K562 (cell line): ENCODE measurements around the gene SLAMF6. TPM values are rescaled to one million over a fixed set of nuclear protein-coding genes. Genes with fewer than 3 reads are reported as not detected.
A peak's percentile ranks its signal among the peaks of the same experiment; 100 is the strongest.

Source experiments
- ARID3B ChIP-seq: fragments of 250-450 bp; sonication (Bioruptor Pico); IDR thresholded peaks from 2 replicates; pipeline ENCODE4 v1.4.0; 2020; ENCODE audit warnings: borderline replicate concordance
- CBFA2T3 ChIP-seq: fragments of 450-650 bp; IDR thresholded peaks from 2 replicates; pipeline ENCODE4 v1.6.1; 2017
- FOS ChIP-seq: IDR thresholded peaks from 3 replicates; pipeline ENCODE4 v1.6.1; 2011; ENCODE audit not compliant: insufficient read length; ENCODE audit errors: extremely low read depth
- FOSL1 ChIP-seq: fragments of 200-800 bp; sonication (Bioruptor generic); conservative IDR thresholded peaks from 2 replicates; pipeline ENCODE4 v1.6.1; 2016; ENCODE audit warnings: missing genetic modification characterization, missing compliant biosample characterization
- GABPB1 ChIP-seq: sonication (generic); formaldehyde crosslinking; IDR thresholded peaks from 2 replicates; pipeline ENCODE4 v1.8.0; 2022; ENCODE audit warnings: mild to moderate bottlenecking, missing genetic modification reagents
- GATA2 ChIP-seq: sonication (generic); formaldehyde crosslinking; IDR thresholded peaks from 2 replicates; pipeline ENCODE4 v1.4.0; 2020; ENCODE audit warnings: mild to moderate bottlenecking, missing genetic modification reagents
- HIVEP1 ChIP-seq: fragments of 250-450 bp; sonication (Bioruptor Pico); IDR thresholded peaks from 2 replicates; pipeline ENCODE4 v1.4.0; 2020; ENCODE audit warnings: mild to moderate bottlenecking
- HLTF ChIP-seq: fragments of 450-650 bp; IDR thresholded peaks from 2 replicates; pipeline ENCODE4 v1.6.1; 2016
- NRF1 ChIP-seq, 2 experiments: fragments of 450-650 bp; IDR thresholded peaks in 1 of 2; conservative IDR thresholded peaks in 1 of 2; 2 replicates each; pipeline ENCODE4 v1.6.1; 2014; ENCODE audit warnings: mild to moderate bottlenecking in 2 of 2
- PHF21A ChIP-seq: fragments of 450-650 bp; IDR thresholded peaks from 2 replicates; pipeline ENCODE4 v1.6.1; 2017; ENCODE audit warnings: low read depth, borderline replicate concordance
- RAD51 ChIP-seq: fragments of 450-650 bp; IDR thresholded peaks from 2 replicates; pipeline ENCODE4 v1.7.1; 2016; ENCODE audit warnings: low read depth, mild to moderate bottlenecking, borderline replicate concordance
- SP2 ChIP-seq: IDR thresholded peaks from 2 replicates; pipeline ENCODE4 v1.6.1; 2011; ENCODE audit warnings: mild to moderate bottlenecking, low read depth, low read length, moderate library complexity; ENCODE audit not compliant: poor library complexity, severe bottlenecking; ENCODE audit errors: extremely low read depth
- TEAD2 ChIP-seq: fragments of 450-650 bp; IDR thresholded peaks from 2 replicates; pipeline ENCODE4 v1.6.1; 2016; ENCODE audit warnings: missing genetic modification characterization, control low read depth, missing compliant biosample characterization
- TSC22D4 ChIP-seq: fragments of 450-650 bp; IDR thresholded peaks from 2 replicates; pipeline ENCODE4 v1.6.1; 2016; ENCODE audit warnings: missing genetic modification characterization, missing biosample characterization, control low read depth
- USF2 ChIP-seq: sonication (generic); formaldehyde crosslinking; IDR thresholded peaks from 2 replicates; pipeline ENCODE4 v1.5.0; 2020; ENCODE audit warnings: missing genetic modification reagents
- ZNF263 ChIP-seq: sonication (generic); formaldehyde crosslinking; IDR thresholded peaks from 2 replicates; pipeline ENCODE4 v1.8.0; 2022; ENCODE audit warnings: mild to moderate bottlenecking, missing genetic modification reagents, borderline replicate concordance
- ZNF444 ChIP-seq: fragments of 250-450 bp; sonication (Bioruptor Pico); IDR thresholded peaks from 2 replicates; pipeline ENCODE4 v1.4.0; 2020; ENCODE audit warnings: mild to moderate bottlenecking, moderate library complexity
- ZNF518B ChIP-seq: fragments of 250-450 bp; sonication (Bioruptor Pico); IDR thresholded peaks from 2 replicates; pipeline ENCODE4 v1.5.0; 2021; ENCODE audit warnings: mild to moderate bottlenecking, moderate library complexity
- ZNF778 ChIP-seq: fragments of 450-650 bp; formaldehyde crosslinking; IDR thresholded peaks from 2 replicates; pipeline ENCODE4 v1.4.0; 2020; ENCODE audit warnings: mild to moderate bottlenecking, moderate library complexity
- polyA plus RNA-seq, 8 experiments: library from polyadenylated mRNA; depleted of rRNA in 4 of 8; stranded (reverse) in 5 of 8; unstranded in 3 of 8; fragments of >200 nt; fragmentation: Nextera tagmentation in 2 of 8; fragmentation: Illumina TruSeq in 1 of 8; extraction: Ambion mirVana in 2 of 8; extraction: Trizol in 1 of 8; gene quantifications; 2 replicates each; pipeline versions ENCODE4 v1.2.1 to v1.2.3, GENCODE V29; 2011 to 2014; ENCODE audit warnings: inconsistent platforms in 1 of 8, missing spikeins in 1 of 8
- total RNA-seq, 7 experiments: library from RNA; depleted of rRNA in 6 of 7; stranded (reverse); fragments of >200 nt in 6 of 7; fragmentation: Illumina TruSeq in 2 of 7; extraction: Trizol in 2 of 7; gene quantifications; 2 replicates each; pipeline versions ENCODE4 v1.2.1 to v1.2.3, GENCODE V29; 2011 to 2021; ENCODE audit warnings: low replicate concordance in 1 of 7

SLAMF6 gene
- total and polyA plus RNA-seq, 9 of the 15 experiments (the other 6 are each of a cell fraction or from before 2014, with no cell fraction given), result 0.56 to 4.8 (median 1.1) TPM

- TF ChIP-seq FOS, result no peak
- TF ChIP-seq ARID3B (CRISPR knock-in tag), result no peak
- TF ChIP-seq HIVEP1 (CRISPR knock-in tag), result no peak
- no peak for TF ChIP-seq HLTF
- TF ChIP-seq CBFA2T3, result peak; percentile 100
- peak; percentile 75 for TF ChIP-seq ZNF444 (CRISPR knock-in tag)
- no peak for TF ChIP-seq PHF21A
- no peak; the same call in 1 of the 2 replicates for TF ChIP-seq ZNF263 (CRISPR knock-in tag)
- peak; percentile 94 for TF ChIP-seq FOSL1
- TF ChIP-seq GABPB1, result peak; percentile 57; the same call in 1 of the 2 replicates
- no peak for TF ChIP-seq TEAD2 (tag)
- TF ChIP-seq NRF1 (conservative IDR thresholded peaks at IDR 0.05 in 1 of 2, IDR thresholded peaks at IDR 0.05 in 1 of 2), result peak in 1 of 2 experiments; percentile 15; a peak in 1 of 4 replicates
- TF ChIP-seq ZNF778, result no peak
- no peak for TF ChIP-seq USF2 (CRISPR knock-in tag)
- peak; percentile 100 for TF ChIP-seq GATA2 (CRISPR knock-in tag)
- TF ChIP-seq ZNF518B (CRISPR knock-in tag), result no peak
- peak; percentile 60; the same call in 1 of the 2 replicates for TF ChIP-seq RAD51
- peak; percentile 57; the same call in 1 of the 2 replicates for TF ChIP-seq TSC22D4 (tag)
- no peak for TF ChIP-seq SP2
Measured at GRCh38 chr1:160539990-160540858, 17.2 kb upstream of the SLAMF6 start (continued).
